CD14-positive monocyte (primary cell): Measurements from ENCODE around the gene MRPL54. TPM values are rescaled to one million over a fixed set of nuclear protein-coding genes. Genes with fewer than 3 reads are reported as not detected.

Experiments
- DNase-seq, 3 donors: peaks; one replicate each; pipeline ENCODE4 v3.0.0-alpha.2; 2011 to 2022
- H2AFZ ChIP-seq: 2 replicates; pipeline ENCODE4 v1.6.0; 2012; ENCODE audit warnings: mild to moderate bottlenecking, low read depth, low read length, inconsistent platforms; ENCODE audit not compliant: insufficient read depth, poor library complexity, severe bottlenecking
- H3K27ac ChIP-seq, 2 donors: 1 replicate in 1 of 2; 2 replicates in 1 of 2; pipeline ENCODE4 v1.5.1; 2012 to 2013; ENCODE audit warnings: low read length in 2 of 2, control low read depth in 1 of 2, inconsistent platforms in 1 of 2, low read depth in 1 of 2, mild to moderate bottlenecking in 1 of 2
- H3K27me3 ChIP-seq, 2 donors: one replicate each; pipeline versions ENCODE4 v1.6.0 to v1.6.1; 2011 to 2013; ENCODE audit warnings: low read length in 2 of 2; ENCODE audit not compliant: control insufficient read depth in 2 of 2, insufficient read depth in 2 of 2
- H3K36me3 ChIP-seq, 2 donors: replicated peaks in 1 of 2; 1 replicate in 1 of 2; 2 replicates in 1 of 2; pipeline versions ENCODE4 v1.5.1 to v1.6.1; 2012 to 2013; ENCODE audit warnings: low read length in 2 of 2, control low read depth in 1 of 2, inconsistent platforms in 1 of 2, mild to moderate bottlenecking in 1 of 2; ENCODE audit not compliant: insufficient read depth in 2 of 2, control insufficient read depth in 1 of 2
- H3K4me1 ChIP-seq, 2 donors: 1 replicate in 1 of 2; 2 replicates in 1 of 2; pipeline versions ENCODE4 v1.5.1 to v1.6.1; 2012 to 2013; ENCODE audit warnings: low read length in 2 of 2, control low read depth in 1 of 2, inconsistent platforms in 1 of 2, mild to moderate bottlenecking in 1 of 2, moderate library complexity in 1 of 2; ENCODE audit not compliant: insufficient read depth in 2 of 2, control insufficient read depth in 1 of 2
- H3K4me2 ChIP-seq: replicated peaks from 2 replicates; pipeline ENCODE3; 2012; ENCODE audit warnings: low read length, moderate library complexity, mild to moderate bottlenecking; ENCODE audit not compliant: poor library complexity, severe bottlenecking; ENCODE audit errors: extremely low read depth
- H3K4me3 ChIP-seq, 3 experiments: fragments of 200-600 bp in 1 of 3; sonication (generic) in 1 of 3; replicated peaks in 1 of 3; 1 replicate in 2 of 3; 2 replicates in 1 of 3; pipeline ENCODE4 v1.5.1; 2011 to 2013; ENCODE audit warnings: low read length in 3 of 3, mild to moderate bottlenecking in 3 of 3, control low read depth in 2 of 3, low read depth in 2 of 3, inconsistent platforms in 1 of 3, moderate library complexity in 1 of 3
- H3K79me2 ChIP-seq: 2 replicates; pipeline ENCODE4 v1.6.0; 2012; ENCODE audit warnings: mild to moderate bottlenecking, control low read depth, inconsistent platforms, low read length, moderate library complexity; ENCODE audit not compliant: insufficient read depth
- H3K9ac ChIP-seq: 2 replicates; pipeline ENCODE4 v1.6.0; 2017; ENCODE audit warnings: low read length, mild to moderate bottlenecking; ENCODE audit not compliant: insufficient read depth, poor library complexity, severe bottlenecking
- H3K9me3 ChIP-seq, 2 donors: replicated peaks in 1 of 2; 1 replicate in 1 of 2; 2 replicates in 1 of 2; pipeline versions ENCODE4 v1.5.1 to v1.6.1; 2012 to 2013; ENCODE audit warnings: low read length in 2 of 2, control low read depth in 1 of 2; ENCODE audit not compliant: control insufficient read depth in 1 of 2, insufficient read depth in 1 of 2
- H4K20me1 ChIP-seq: 2 replicates; pipeline ENCODE4 v1.6.0; 2012; ENCODE audit warnings: mild to moderate bottlenecking, low read length, control low read depth, moderate library complexity; ENCODE audit not compliant: insufficient read depth
- H3K27ac Mint-ChIP-seq, 7 donors: one replicate each; pipeline ENCODE4 v1.8.0; 2020; ENCODE audit warnings: mild to moderate bottlenecking in 7 of 7, mixed read lengths in 7 of 7, moderate library complexity in 6 of 7, inconsistent platforms in 2 of 7
- H3K27me3 Mint-ChIP-seq, 3 donors: one replicate each; pipeline ENCODE4 v1.8.0; 2021 to 2022; ENCODE audit warnings: low read depth in 3 of 3, mild to moderate bottlenecking in 3 of 3, mixed read lengths in 3 of 3, moderate library complexity in 3 of 3, inconsistent platforms in 1 of 3
- H3K36me3 Mint-ChIP-seq, 2 donors: one replicate each; pipeline ENCODE4 v1.8.0; 2020; ENCODE audit warnings: mixed read lengths in 2 of 2, inconsistent platforms in 1 of 2, mild to moderate bottlenecking in 1 of 2
- H3K4me1 Mint-ChIP-seq: one replicate; pipeline ENCODE4 v1.8.0; 2020; ENCODE audit warnings: mild to moderate bottlenecking, mixed read lengths
- H3K4me3 Mint-ChIP-seq, 2 donors: one replicate each; pipeline ENCODE4 v1.8.0; 2020; ENCODE audit warnings: mild to moderate bottlenecking in 2 of 2, mixed read lengths in 2 of 2, moderate library complexity in 1 of 2
- H3K9me3 Mint-ChIP-seq, 7 donors: one replicate each; pipeline ENCODE4 v1.8.0; 2020 to 2022; ENCODE audit warnings: mixed read lengths in 7 of 7, mild to moderate bottlenecking in 6 of 7, moderate library complexity in 6 of 7, inconsistent platforms in 2 of 7
- WGBS: methylation state at CpG from one replicate; pipeline ENCODE4 v1.1.5; 2013; ENCODE audit warnings: missing lambda C conversion rate; ENCODE audit not compliant: insufficient coverage; 5-methylcytosine and 5-hydroxymethylcytosine counted together
- intact Hi-C, 2 donors: fragments of 100-400 bp; cut with micrococcal nuclease; formaldehyde crosslinking; loops; one replicate each; pipeline versions ENCODE4 v1.15.0 to v1.15.1; 2023
- polyA plus RNA-seq, 3 donors: library from polyadenylated mRNA; depleted of rRNA in 1 of 3; unstranded in 2 of 3; stranded (reverse) in 1 of 3; fragments of 300-500 nt in 2 of 3; fragments of >200 nt in 1 of 3; fragmentation: Illumina TruSeq in 2 of 3; gene quantifications; 1 replicate in 2 of 3; 2 replicates in 1 of 3; pipeline ENCODE4 v1.2.3, GENCODE V29; 2012 to 2021
- TF ChIP-seq, protein P1 (sequence below): fragments of 200-600 bp; IDR thresholded peaks from one replicate; pipeline ENCODE4 v1.8.0; 2022; ENCODE audit warnings: antibody characterized with exemption, mild to moderate bottlenecking

MRPL54 gene
- polyA plus RNA-seq, 3 donors: 39.9 to 133 (median 115) TPM

- WGBS: 97% methylated on average over 28 of the region's 33 CpGs
- Mint-ChIP-seq H3K27ac (peak overlapping the region in 2 of 7 donors; percentile 46 to 50), H3K4me3 (no peak overlapping the region), H3K36me3 (no peaks in the 10 kb centered on the region), H3K9me3 (peaks cover 0 to 9% (median 3%) of the 10 kb centered on the region in 7 donors), H3K27me3 (peaks cover 2 to 16% (median 5%) of the 10 kb centered on the region in 3 donors), H3K4me1 (peaks cover 7% of the 10 kb centered on the region)
- H2AFZ ChIP-seq: no peak overlapping the region
- H4K20me1 ChIP-seq: no peaks in the 10 kb centered on the region
- no peak overlapping the region for H3K9ac ChIP-seq
- H3K36me3 ChIP-seq: no peaks in the 10 kb centered on the region
- TF ChIP-seq, protein P1, sequence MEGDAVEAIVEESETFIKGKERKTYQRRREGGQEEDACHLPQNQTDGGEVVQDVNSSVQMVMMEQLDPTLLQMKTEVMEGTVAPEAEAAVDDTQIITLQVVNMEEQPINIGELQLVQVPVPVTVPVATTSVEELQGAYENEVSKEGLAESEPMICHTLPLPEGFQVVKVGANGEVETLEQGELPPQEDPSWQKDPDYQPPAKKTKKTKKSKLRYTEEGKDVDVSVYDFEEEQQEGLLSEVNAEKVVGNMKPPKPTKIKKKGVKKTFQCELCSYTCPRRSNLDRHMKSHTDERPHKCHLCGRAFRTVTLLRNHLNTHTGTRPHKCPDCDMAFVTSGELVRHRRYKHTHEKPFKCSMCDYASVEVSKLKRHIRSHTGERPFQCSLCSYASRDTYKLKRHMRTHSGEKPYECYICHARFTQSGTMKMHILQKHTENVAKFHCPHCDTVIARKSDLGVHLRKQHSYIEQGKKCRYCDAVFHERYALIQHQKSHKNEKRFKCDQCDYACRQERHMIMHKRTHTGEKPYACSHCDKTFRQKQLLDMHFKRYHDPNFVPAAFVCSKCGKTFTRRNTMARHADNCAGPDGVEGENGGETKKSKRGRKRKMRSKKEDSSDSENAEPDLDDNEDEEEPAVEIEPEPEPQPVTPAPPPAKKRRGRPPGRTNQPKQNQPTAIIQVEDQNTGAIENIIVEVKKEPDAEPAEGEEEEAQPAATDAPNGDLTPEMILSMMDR: no peak
- intact Hi-C loops: no loop called here
- H3K79me2 ChIP-seq: no peaks in the 10 kb centered on the region
- H3K27me3 ChIP-seq: no peaks in the 10 kb centered on the region
- H3K4me1 ChIP-seq: peaks cover 8 to 14% of the 10 kb centered on the region in 2 donors
- DNase-seq: no peak
- H3K4me2 ChIP-seq: no peak overlapping the region
- H3K9me3 ChIP-seq: peaks cover 7 to 9% of the 10 kb centered on the region in 2 donors
- no peak overlapping the region for H3K27ac ChIP-seq
- H3K4me3 ChIP-seq: no peak overlapping the region
Observed at GRCh38 chr19:3808420-3809143, 46.1 kb downstream of the MRPL54 start.

DNA sequence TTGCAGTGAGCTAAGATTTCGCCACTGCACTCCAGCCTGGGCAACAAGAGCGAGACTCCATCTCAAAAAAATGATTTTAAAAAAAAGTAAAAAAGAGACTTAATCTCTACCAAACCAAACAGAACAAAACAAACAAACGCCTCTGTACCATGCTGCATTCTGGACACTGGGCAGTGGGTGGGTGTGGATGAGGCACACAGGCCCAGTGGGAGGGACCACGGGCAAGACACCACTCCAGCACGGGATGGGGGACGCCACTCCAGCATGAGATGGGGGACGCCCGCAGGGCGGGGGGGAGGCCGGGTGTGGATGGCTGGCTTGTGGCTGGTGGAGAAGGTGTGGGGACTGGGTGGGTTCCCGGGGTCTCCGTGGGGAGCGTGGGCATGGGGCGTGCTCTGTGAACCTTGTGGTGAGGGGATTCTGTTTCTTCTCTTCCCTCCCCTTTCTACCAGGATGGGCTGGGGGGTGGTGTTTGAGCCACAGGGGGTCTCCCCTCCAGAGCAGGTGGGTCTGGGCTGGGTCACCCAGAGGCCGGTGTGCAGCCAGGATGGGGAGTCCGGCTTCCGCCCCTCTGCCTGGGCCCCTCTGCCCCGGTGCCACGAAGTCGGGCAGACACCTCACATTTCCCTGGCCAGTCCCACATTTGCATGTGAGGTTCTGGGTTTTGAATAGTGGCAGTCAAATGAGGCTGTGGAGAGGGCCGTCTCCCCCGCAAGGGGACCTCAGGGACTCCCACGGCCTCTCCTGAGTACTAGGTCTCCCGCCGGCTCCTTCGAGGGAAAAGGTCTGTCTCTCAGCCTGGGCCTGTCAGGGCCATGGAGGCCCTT lies 47.6 kb downstream of the MRPL54 start:
- H3K36me3 ChIP-seq: no peaks in the 10 kb centered on the region
- peaks cover 8 to 14% of the 10 kb centered on the region in 2 donors for H3K4me1 ChIP-seq
- Mint-ChIP-seq H3K36me3 (no peaks in the 10 kb centered on the region), H3K4me3 (no peak overlapping the region), H3K4me1 (peaks cover 7% of the 10 kb centered on the region), H3K27me3 (peaks cover 2 to 16% (median 2%) of the 10 kb centered on the region in 3 donors), H3K9me3 (peaks cover 0 to 9% (median 4%) of the 10 kb centered on the region in 7 donors), H3K27ac (no peak overlapping the region)
- no peaks in the 10 kb centered on the region for H4K20me1 ChIP-seq
- no peak for DNase-seq
- H3K27ac ChIP-seq: no peak overlapping the region
- no peak overlapping the region for H3K9ac ChIP-seq
- no peak overlapping the region for H2AFZ ChIP-seq
- TF ChIP-seq, protein P1: no peak
- 71% methylated on average over 10 of the region's 26 CpGs for WGBS
- no peak overlapping the region for H3K4me2 ChIP-seq
- no peaks in the 10 kb centered on the region for H3K27me3 ChIP-seq
- H3K9me3 ChIP-seq: peaks cover 7 to 9% of the 10 kb centered on the region in 2 donors
- H3K4me3 ChIP-seq: no peak overlapping the region
- H3K79me2 ChIP-seq: no peaks in the 10 kb centered on the region
- intact Hi-C loops: no loop called here
